HG02852 (cell line): ENCODE results near the gene C10orf71.

Experiments
- ATAC-seq: cut with Tn5 transposase; IDR thresholded peaks from one replicate; pipeline ENCODE4 v1.9.1; 2021; ENCODE audit warnings: mild to moderate bottlenecking, moderate library complexity; ENCODE audit not compliant: unreplicated experiment

The C10orf71 gene

DNA sequence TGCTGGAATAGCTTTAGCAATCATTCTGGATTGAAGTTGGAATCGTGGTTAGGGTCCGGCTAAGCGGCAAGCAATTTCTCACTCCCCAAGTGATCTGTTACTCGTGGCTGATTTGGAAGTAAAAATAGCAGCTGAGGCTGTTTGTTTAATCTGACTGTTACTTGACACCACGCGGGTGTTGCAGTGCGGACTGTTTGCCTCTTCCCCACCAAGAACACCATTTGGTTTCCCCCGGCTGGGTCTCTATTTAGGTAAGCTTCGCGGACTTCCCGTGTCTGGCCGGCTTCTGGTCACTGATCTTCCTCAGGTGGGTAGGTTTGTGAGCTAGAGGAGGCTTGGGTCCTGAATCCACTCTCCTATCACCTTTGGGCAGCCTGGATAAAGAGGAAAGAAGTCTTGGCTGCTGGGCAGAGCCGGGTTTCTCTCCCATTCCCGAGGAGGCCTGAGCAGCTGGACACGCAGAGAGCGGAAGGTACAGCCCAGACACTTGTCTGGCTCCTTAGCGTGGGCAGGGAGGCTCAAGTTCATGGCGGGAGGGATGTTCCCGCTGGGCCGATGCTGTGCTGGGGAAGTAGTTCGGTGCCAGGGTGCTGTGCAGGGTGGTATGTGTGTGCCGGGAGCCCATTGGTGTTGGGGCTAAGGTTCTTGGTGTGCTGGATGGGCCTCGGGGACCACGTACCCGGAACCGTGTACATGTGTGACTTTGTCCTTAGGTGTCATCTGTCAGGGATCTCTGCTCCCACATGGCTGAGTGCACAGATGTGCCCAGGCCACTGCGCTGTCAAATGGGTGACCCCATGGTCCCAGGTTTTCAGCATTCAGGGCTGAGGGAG, at the start of gene C10orf71:
Gene C10orf71, plus strand, starts transcription at position 188 of the 833 bp plus-strand sequence. CDS start 23,376 bp downstream, outside the sequence.
- ATAC-seq: no peak

DNA sequence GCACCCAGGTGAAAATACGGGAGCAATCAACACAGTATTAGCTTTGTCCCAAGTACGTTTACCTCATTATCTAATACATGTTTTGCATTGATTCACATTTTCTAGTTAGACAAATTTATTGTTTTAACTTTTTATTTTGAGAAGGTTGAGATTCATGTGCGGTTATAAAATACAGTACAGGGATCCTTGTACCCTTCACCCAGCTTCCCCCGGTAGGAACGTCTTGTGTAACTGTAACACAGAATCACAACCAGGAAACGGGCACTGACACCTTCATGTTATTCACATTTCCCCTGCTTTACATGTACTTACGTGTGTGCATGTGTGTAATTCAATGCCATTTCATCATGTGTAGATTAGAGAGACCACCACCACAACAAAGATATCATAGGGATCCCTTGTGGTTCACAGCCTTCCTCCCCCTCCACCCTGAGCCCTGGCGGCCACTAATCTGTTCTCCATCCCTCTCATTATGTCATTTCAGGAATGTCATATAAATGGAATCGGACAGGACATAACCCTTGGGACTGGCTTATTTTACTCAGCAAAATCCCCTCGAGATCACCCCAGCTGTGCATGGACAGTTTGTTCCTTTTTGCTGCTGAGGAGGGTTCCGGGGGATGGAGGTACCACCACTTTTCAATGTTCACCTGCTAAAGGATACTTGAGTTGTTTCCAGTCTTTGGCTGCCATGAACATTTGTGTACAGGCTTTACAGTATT, 46.5 kb upstream of the C10orf71 start:
- ATAC-seq: no peak

DNA sequence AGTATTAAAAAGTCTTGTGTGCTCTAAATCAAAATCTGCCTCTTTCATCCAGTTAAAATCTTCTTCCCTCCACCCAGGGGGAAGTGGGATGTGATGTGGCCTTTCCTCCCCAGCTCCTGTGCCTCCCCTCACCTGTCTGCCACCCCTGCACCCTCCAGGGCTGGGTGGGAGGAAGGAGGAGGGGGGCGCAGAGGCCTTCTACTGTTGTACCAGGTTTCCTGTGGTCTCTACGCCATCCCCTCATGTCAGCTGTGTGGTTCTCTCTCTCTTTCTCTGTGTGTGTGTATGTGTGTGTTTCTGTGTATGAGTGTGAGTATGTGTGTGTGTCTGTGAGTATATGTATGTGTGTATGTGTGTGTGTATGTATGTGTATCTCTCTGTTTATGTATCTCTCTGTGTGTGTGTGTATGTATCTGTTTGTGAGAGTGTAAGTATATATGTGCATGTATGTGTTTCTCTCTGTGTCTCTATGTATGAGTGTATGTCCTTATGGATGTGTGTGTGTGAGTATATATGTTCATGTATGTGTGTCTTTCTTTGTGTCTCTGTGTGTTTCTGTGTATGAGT, 45.5 kb upstream of the C10orf71 start:
- no peak for ATAC-seq

DNA sequence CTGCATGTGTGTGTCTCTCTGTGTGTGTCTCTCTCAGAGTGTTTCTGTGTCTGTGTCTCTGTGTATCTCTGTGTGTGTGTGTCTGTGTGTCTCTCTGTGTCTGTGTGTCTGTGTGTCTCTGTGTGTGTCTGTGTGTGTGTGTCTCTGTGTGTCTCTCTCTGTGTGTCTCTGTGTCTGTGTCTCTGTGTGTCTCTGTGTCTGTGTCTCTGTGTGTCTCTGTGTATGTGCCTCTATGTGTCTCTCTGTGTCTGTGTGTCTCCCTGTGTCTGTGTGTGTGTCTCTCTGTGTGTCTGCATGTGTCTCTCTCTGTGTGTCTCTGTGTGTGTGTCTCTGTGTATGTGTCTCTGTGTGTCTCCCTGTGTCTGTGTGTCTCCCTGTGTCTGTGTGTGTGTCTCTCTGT, 44.8 kb upstream of the C10orf71 start:
- ATAC-seq: no peak

GRCh38 chr10:49254556-49255318, 44.2 kb upstream of the C10orf71 start:
- no peak for ATAC-seq

DNA sequence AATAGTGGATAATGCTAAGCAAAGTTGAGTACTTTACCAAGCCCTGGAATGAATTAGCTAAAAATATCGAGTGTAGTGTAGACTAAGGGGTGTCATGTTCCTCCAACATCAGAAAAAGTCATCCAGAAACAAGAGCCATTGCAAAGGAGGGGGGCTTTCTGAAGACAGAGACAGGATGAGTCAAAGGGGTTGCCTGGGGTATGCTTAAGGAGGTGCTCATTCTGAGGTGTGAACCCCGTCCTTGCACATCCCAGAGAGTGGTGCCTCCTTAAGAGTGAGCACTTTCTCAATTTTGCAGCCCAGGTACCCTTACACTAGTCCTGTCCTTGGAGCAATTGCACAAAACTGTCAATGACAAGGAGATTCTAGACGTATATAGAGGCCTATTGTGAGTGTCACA, 43.1 kb upstream of the C10orf71 start:
- no peak for ATAC-seq

DNA sequence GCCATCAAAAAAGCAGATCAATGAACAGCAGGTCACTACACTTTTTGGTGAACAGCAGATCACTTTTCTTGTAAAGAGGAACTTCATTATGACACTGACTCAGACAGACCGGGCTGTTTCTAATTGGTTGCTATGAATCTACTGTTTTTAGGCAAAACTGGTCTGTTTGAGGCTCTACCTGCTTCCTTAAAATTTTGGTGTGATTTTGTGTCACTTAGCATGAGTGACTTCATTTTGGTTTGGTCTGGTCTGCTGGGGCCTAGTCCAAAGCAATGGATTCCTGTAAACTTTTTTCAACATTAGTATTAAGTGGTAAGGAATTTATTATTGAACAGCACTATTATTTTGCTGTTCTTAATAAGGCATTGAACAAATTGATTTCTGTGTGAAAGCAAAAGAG, 41.8 kb upstream of the C10orf71 start:
- no peak for ATAC-seq

DNA sequence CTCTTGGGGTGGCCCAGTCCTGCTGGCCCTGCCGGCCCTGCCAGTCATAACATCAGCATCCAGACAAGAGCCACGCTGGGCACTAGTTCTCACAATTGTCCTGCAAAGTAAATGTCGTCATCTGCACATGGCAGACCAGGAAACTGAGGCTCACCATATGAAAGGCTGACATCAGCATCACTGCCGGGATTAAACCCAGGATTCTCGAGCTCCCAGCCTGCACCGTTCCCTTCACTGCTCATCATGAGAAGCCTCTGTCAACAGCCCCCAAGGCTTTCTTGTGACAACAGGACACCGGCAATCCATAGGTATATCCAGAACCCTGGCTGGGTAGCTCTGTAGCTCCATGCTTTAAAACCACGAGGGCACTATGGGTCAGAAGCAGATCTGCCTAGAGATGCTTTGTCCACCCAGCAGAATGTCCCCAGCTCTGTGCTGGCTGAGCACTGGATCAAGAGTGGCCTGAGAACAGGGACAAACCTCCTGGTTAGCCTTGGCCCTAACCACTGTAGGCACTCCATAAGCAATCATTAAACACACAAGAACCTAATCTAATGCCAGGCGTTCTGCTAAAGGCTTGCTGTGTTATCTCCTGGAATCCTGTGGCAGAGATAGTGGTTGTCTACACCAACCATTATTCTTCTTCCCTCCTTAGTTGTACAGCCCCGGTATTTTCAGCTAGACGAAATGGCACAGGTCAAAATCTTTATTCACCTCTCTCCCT, 41.2 kb upstream of the C10orf71 start:
- ATAC-seq: no peak

DNA sequence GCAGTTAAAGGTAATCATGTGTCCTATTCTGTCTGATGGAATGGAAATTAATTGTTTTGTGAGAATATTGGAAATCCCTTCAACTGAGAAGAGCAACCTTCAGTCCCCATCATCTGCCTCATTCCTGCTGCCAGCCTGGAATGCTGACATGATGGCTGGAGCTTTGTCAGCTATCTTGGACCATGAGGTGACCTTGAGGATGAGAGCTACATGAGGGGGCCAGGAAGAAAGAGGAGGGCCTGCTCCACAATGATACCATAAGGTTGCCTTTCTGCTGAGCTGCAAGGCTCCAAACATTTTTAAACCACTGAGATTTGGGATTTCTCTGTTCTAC, 40.7 kb upstream of the C10orf71 start:
- ATAC-seq: no peak

- ATAC-seq: no peak
Observed at GRCh38 chr10:49260644-49261296, 38.2 kb upstream of the C10orf71 start.

DNA sequence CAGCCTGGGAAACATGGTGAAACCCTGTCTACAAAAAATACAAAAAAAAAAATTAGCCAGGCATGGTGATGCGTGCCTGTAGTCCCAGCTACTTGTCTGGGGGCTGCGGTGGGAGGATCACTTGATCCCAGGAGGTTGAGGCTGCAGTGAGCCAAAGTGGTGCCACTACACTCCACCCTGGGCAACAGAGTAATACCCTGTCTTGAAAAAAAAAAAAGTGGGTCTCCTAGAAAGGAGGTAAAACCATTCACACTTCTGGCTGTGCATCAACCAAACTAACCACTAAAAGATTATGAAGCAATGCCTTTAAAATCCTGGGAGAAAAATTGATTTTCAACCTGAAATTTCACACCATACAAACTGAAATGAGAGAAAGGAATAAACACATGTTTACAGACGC, 35.4 kb upstream of the C10orf71 start:
- no peak for ATAC-seq

GRCh38 chr10:49264177-49264677, 34.7 kb upstream of the C10orf71 start:
- ATAC-seq: no peak

- ATAC-seq: no peak
Observed at GRCh38 chr10:49265885-49266284, 33.1 kb upstream of the C10orf71 start.

GRCh38 chr10:49268185-49268584, 30.8 kb upstream of the C10orf71 start:
- no peak for ATAC-seq

DNA sequence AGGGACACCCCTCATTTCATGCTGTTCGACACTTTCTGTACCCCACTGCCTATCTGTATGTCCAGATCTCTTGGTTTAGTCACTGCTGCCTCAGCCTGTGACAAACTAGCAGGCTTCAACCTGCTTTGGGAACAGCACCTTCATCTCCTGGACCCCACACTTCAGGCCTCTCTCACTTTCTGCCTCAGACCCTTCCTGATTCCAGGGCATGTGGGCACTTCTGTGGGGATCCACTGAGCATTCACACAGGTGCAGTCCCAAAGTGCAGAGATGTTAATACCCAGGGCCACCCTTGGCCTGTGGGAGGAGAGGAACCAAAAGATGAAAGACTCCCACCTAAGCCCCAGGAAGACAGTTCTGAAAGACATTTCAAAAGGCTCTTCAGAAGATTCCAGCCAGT, 29.4 kb upstream of the C10orf71 start:
- no peak for ATAC-seq

GRCh38 chr10:49270565-49270964, 28.4 kb upstream of the C10orf71 start:
- ATAC-seq: no peak

- ATAC-seq: no peak
Observed at GRCh38 chr10:49271346-49271745, 27.6 kb upstream of the C10orf71 start.

- no peak for ATAC-seq
Observed at GRCh38 chr10:49272251-49273081, 26.5 kb upstream of the C10orf71 start.

- ATAC-seq: no peak
Observed at GRCh38 chr10:49273082-49273465, 25.9 kb upstream of the C10orf71 start.
